SKM-1 treated with dmso at 0.1 percent for 144 hours (cell line): ENCODE measurements around the gene RANBP1.
"Not testable (repeated sequence)": the region's sequence is repeated elsewhere in the genome, so short reads cannot be mapped to it uniquely, and the experiment has no call there.

Experiments used
- DNase-seq: peaks from one replicate; lab custom pipeline; 2025; ENCODE audit not compliant: unreplicated experiment; lab: John Stamatoyannopoulos, UW

RANBP1 gene

DNA sequence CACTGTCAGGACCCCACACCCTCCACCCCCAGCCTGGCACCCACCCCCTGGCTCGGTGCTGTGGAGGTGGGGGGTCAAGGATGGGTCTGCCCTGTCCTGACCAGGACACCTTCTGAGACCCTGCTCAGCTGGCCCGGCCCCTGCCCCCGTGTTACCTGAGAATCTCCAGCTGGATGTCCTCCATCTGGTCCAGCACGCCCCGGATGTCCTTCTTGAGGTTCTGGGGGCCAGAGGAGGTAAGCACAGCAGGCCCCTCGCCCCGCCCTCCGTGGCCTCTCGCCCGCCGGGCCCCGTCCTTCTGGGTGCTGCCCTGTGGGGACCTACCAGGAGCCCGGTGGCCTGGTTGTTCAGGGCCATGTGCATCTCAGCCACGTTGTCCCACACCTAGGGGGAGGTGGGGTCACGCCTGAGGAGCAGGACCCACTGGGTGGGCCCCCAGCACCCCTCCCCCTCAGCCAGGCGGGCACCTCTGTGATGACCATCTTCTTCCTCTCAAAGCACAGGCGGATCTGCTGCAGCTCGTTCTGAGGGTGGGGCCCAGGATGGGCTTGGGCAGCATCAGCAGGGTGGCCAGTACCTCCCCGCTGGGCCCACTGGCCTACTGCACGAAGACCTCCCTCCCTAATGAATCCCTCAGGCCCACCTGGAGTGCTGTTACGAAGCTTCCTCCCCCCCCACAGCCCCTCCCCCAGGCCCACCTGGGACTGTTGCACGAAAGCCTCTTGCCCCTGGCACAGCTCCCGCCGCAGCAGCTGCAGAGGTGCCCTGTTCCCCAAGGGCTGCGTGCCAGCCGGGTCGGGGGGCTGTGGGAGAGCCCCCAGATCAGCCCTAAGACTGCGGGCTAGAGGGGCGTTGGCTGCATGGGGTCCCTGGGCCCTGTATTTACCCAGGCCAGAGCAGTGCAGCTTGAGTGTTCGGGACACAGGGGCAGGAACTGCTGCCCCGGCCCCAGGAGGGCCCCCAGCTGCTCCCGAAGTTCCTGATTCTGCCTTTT lies 33.6 kb downstream of the RANBP1 start:
- no peak for DNase-seq

DNA sequence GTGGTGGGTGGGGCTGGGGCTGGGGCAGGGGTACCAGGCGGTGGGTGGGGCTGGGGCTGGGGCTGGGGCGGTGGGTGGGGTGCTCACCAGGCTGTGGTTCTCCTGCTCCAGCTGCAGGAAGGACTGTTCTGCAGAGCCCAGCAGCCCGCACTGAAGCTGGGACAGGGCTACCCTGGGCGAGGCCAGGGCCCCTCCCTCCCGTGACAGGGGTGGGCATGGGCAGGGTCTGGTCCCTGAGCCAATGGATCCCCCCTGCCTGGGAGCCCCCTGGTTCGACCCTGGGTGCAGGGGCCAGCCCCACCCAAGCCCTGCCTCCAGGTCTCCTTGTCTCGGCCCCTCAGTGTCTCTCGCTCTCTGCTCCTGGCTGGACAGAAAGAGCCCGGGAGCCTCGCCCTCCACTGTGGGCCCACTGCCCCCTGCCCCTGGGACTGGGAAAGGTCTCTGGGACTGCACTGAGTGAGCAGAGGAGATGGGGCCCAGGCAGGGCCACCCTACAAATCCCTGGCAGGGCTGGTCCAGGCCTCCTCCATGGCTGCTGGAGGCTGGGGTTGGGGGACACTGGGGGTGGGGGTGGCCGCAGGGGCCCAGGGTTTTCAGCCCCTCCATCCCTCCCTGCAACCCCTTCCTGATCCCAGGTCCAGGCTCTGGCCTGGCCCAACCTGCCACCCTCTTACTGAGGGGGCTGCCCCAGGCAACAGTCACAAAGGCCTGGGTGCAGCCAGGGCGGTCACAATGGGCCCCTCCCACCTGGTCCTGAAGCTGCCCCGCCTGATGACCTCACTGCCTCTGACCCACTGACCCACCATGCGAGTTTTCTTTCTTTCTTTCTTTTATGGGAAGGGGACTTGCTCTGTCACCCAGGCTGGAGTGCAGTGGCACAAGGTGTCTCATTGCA lies 34.7 kb downstream of the RANBP1 start, which contains the start of gene CCDC188:
Gene CCDC188, minus strand, starts transcription at position 675 of the 895 bp plus-strand sequence. Its CDS starts 69 bp downstream, at position 606.
- no peak for DNase-seq

DNA sequence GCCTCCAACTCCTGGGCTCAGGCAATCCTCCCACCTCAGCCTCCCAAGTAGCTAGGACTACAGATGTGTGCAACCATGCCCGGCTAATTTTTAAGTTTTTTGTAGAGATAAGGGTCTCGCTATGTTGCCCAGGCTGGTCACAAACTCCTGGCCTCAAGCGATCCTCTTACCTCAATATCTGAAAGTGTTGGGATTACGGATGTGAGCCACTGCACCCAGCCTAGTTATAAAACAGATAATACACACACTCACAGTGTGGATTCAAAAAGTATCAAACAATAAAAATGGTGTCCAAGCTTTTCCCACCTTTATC lies 35.3 kb downstream of the RANBP1 start:
- DNase-seq: no peak

DNA sequence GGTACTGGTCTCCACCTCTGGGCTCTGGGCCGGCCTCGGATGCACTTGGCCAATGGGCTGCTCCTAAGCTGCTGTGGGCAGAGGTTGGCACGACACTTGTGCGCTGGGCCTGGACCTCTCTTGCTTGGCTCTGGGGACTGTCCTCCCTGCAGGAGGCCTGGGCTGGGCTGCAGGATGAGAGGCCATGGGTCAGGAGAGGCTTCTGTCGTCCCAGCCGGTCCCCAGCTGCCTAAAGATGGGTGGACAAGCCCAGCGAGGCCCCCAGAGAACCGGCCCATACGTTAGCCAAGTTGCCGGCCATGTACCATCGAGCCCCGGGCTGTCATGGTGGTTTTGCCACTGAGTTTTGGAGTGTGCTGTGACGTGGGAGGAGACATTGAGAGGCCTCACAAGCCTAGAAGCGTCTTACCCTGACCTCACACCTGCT lies 36.6 kb downstream of the RANBP1 start:
- DNase-seq: no peak

DNA sequence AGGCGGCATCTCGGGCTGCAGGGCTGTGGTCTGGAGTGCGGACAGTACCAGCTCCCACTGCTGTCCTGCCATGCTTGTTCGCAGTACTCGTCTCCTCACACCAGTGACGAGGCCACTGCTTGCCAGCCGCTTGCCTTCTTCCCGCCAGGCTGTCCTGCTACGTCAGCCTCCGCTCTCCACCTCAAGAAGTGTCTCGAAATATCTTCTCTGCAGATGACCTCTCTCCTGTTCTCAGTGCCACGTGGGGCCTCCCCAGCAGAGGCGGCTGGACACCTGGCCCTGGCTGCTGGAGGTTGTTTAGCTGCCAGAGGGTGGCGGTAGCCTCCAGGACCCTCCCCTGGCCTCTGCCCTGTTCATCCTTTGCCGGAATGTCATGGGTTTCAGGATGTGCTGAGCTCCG lies 38.0 kb downstream of the RANBP1 start:
- no peak for DNase-seq

DNA sequence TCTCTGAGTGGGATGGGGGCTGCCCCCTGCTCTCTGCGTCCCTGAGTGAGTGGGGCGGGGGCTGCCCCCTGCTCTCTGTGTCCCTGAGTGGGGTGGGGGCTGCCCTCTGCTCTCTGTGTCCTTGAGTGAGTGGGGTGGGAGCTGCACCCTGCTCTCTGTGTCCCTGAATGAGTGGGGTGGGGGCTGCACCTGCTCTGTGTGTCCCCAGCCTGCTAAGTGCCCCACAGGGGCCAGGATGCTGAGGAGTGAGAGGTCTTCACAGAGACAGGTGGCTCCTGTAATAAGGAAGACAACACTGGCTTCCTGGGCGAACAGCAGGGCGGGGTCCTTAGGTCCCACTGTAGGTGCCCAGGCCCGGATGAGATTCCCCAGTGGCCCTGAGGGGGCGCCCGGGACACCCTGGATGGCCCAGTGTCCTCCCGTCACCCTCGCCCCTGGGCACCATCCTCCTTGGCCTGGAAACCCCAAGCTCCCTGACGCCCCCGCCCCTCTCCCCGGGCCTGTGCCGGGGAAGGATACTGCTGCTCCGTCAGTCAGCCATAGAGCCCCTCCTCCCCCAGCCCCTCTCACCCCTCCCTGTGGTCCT lies 38.8 kb downstream of the RANBP1 start:
- DNase-seq: no peak

DNA sequence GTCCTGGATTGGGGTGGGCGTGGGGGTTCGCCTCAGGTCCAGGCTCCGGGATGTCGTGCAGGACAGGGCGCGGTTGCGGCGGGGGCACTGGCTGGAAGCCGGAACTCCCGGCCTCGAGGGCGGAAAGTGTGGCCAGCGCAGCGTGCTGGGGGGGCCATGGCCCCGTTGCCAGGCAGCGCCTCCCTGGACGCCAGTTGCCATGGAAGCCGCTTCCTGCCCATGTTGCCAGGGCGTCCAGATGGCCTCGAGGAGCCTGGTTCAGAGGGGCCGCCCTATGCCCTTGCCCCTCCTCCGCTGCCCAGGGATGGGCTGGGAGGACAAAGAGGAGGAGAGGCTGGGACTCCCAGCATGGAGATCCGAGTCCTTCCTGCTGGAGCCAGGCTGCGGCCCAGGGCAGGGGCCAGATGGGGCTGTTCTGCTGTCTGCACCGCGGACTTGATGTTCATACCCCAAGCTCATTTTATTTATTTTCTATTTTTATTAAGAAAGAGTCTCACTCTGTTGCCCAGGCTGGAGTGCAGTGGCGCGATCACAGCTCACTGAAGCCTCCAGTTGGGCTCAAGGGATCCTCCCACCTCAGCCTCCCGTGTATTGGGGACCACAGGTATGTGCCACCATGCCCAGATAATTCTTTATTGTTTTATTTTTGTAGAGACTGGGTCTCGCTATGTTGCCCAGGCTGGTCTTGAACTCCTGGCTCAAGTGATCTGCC lies 39.6 kb downstream of the RANBP1 start:
- no peak for DNase-seq

DNA sequence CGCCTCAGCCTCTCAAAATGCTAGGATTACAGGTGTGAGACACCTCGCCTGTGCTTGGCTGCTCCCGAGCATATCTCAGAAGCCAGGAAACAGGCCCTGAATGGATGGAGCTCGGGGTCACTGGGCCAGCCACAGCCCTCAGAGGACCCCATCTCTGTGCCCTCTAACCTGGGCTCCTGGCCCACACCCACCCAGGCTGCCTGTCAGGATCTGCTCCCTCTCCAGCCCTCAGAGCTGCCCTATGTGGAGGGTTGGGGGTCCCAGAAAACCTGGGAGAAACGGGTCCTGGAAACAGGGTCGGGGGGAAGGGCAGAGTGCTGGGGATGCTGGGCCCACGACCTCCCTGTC lies 40.1 kb downstream of the RANBP1 start:
- no peak for DNase-seq

DNA sequence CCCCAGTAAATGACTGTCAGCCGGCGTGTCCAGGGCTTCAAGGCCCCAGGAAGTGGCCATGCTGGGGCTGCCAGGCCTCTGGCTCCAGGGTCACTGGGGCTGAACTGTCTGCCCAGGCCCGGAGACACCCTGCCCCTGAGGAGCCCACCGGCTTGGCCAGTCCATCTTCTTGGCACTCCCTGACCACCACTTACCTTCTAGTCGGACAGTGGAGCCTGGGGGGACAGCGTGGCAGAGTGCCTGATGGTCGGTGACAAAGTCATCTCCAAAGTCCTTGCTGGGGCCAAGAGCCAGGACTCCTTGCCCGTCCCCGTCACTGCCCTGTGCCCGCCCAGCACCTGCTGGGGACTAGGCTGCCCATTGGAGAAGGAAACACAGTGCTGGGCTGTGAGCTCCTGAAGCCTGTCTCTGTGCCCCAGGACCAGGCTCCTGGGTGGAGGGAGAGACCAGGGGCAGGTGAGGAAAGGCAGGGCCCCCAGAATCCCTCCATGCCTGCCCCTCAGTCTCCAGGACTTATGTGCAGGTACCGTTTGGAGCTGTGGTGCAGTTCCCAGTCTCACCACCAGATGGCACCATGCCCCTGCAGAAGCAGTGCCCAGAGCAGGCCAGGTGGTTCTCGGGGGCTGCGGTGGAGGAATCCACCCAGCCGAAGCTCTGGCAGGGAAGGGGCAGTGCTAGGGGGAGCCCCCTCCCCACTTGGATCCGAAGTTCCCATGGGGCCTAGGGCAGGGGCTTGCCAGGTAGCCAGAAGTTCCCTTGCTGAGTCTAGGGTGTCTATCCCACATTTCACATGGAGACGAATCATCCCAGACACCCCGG lies 40.9 kb downstream of the RANBP1 start:
- DNase-seq: peak; percentile 32

DNA sequence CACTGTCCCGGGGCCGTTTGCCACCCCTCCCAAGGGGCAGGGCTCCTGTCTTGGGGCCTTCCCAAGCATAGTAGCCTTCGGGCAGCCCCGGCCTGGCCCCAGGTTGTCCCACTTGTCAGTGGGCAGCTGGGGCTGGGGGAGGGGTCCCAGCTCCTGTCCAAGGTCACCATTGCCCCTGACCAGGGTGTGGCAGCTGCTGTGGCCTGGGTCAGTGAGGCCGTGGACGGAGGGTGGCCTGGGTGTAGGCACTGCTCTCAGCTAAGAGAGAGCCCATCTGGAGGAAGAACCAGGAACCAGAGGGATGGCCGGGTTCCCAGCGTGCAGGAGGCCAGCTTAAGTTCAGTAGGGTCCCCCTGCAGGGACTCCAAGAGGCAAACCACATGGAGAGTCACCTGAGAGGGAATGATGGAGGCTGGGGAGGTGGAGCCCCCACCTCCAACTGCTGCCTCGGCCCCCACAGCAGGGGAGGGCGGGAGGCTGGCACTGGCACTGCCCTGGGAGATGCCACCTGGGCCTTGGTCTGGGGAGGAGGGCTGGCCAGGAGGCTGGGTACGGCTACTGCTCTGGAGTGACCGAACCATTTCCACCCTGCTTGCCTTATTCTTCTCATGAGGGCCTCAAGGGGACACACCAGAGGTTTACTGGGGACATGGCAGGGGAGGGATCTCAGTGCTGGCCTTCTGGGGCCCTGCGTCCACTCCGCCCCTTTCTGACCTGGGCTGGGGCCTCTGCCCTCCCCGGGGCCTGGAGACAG lies 41.7 kb downstream of the RANBP1 start:
- no peak for DNase-seq

DNA sequence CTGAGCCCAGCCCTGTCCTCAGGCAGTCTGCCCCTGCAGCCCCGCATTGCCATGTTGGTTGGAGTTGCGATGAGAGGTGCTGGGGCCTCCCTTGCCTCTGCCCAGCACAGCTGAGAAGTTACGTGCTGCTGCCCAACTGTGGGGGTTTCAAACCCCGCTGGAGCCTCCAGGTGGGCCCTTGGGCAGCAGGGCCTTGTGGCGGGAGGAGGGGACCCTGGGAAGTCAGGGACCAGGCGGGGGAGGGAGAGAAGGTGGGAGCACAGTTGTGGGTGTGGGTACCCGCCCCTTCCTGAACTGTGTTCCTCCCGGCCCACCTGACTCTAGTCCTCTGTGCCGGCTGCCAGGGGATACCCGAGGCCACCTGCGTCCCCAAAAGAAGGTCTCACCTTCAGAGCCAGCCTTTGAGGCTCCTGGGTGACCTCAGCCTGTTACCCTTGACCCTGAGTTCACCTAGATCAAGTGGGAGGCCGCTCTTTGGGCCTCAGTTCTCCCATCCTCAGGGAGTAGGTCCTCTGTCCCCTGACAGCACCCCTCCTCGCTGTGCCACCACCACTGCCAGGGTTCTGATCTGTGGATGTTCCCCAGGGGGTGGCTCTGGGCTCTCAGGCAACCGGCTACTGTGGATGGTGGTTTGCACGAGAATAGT lies 42.6 kb downstream of the RANBP1 start:
- DNase-seq: no peak

DNA sequence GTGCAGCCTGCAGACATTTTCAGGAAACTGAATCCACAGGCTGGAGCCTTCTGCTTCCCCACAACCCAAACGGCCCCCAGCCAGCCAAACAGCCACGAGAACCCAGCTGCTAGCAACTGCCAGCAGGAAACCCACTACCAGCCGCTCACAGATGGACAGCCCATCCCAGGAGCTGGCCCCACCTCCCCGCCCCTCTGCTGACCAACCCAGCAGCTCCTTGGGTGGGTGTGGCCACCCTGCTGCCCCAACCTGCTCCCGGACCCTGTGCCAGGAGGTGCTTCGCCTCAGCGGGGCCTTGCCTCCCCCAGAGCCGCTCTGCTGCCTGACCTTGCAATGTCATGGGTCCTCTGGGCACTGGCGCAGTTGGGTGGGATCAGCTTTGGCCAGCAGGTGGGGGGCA lies 43.2 kb downstream of the RANBP1 start:
- no peak for DNase-seq

DNA sequence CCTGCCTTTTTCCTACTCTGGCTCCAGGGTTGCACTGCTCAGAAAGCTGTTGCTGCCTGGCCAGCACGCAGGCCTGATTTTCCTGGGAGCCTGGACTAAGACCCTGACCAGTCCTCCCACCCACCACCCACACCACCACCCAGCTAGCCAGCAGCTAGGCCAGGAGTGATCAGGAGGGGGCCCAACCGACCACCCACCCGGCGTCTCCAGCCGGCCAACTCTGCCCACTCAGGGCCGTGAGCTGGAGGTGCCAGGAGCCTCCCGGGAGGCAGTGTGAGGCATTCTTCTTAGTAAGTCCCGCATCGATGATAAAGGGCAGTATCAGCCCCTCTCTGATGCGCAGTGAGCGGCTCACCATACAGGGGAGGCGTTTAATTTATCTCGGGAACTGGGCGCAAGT lies 43.6 kb downstream of the RANBP1 start:
- not testable (repeated sequence) for DNase-seq

DNA sequence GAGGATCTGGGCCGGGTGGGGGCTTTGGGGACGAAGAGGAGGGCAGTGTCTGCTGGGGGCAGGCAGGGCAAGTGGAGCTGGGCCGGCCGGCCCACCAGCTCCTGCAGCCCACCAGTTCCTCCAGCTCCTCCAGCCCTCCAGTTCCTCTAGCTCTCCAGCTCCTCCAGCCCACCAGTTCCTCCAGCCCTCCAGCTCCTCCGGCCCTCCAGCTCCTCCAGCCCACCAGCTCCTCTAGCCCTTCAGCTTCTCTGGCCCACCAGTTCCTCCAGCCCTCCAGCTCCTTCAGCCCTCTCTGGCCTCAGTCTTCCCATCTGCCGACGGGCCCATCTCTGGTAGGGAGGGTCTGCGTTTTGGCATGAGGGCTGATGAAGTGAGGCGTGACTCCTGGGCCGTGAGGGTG lies 44.1 kb downstream of the RANBP1 start:
- DNase-seq: no peak

DNA sequence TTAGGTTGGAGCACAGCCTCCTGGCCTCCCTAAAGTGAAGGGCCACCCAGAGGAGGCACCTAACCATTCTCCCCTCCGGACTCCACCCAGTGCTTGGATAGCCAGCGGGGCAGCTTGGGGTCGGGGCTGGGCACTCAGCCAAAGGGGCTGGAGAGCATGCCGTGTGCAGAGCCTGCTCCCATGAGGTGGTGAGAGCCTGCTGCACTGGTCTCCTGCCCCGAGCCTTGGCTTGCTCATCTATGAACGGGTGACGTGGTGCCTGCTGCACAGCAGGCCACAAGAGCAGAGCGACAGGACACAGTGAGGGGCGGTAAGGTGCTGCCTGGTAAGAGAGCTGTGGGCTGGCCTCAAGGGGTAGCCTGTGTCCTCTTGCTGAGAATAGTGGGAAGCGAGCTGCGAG lies 49.0 kb downstream of the RANBP1 start:
- DNase-seq: no peak

DNA sequence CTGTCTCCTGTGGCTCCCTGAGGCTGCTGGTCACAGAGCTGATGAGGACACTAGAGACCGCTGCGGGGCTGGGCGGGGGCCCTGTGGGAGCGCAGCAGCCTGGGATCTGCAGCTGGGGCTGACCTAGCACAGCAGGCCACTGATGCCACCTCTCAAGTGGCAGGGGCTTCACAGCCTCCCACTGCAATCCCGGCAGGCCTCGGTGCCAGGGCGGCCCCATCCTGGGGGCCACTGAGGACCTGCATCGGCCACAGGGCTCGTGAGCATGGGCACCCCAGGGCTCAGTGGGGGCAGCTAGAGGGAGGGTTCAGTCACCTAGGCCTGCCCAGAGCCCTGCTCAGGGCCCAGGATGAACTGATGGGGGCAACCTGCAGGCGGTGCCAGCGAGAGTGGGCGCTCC lies 49.5 kb downstream of the RANBP1 start:
- no peak for DNase-seq

DNA sequence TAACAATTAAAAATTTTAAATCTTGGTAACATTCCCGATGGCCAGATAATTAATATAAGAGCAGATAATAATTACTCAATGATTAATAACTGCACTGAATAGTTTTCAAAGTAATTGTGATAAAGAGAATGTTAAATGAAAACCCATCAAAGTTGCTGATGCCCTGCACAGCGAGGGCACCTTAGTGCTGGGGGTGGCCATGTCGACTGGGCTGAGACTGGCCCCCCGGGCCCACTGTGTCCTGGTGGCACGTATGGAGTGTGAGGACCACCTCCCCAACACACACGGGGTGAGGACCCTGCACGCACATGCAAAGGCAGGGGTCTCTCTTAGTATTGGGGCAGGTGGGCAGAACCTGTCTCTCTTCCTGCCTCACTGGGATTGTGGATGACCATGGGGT lies 50.0 kb downstream of the RANBP1 start:
- DNase-seq: no peak

DNA sequence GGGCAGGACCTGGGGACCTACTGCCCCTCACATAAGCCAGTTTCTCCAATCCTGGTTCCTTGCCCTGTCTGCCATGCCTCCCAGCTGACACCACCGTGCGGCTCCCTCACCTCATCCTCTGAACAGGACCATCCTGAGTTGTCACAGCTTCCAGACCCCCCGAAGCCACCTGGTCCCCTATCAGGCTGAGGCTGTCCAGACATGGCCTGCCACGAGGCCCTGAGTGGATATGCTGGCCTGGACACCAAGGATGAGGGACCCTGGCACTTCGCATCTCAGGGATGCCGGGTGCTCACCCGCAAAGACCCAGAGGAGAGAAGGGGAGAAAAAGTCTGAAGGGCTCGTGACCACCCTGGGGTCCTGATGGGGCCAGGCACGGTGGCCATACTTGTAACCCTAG lies 50.8 kb downstream of the RANBP1 start:
- no peak for DNase-seq
